ENCODE measurements around the gene MAPKBP1. TPM values are rescaled to one million over a fixed set of nuclear protein-coding genes. Genes with fewer than 3 reads are reported as not detected.

MAPKBP1 gene
- total RNA-seq, 1 experiment from 2014 or later, result 14.5 TPM

DNA sequence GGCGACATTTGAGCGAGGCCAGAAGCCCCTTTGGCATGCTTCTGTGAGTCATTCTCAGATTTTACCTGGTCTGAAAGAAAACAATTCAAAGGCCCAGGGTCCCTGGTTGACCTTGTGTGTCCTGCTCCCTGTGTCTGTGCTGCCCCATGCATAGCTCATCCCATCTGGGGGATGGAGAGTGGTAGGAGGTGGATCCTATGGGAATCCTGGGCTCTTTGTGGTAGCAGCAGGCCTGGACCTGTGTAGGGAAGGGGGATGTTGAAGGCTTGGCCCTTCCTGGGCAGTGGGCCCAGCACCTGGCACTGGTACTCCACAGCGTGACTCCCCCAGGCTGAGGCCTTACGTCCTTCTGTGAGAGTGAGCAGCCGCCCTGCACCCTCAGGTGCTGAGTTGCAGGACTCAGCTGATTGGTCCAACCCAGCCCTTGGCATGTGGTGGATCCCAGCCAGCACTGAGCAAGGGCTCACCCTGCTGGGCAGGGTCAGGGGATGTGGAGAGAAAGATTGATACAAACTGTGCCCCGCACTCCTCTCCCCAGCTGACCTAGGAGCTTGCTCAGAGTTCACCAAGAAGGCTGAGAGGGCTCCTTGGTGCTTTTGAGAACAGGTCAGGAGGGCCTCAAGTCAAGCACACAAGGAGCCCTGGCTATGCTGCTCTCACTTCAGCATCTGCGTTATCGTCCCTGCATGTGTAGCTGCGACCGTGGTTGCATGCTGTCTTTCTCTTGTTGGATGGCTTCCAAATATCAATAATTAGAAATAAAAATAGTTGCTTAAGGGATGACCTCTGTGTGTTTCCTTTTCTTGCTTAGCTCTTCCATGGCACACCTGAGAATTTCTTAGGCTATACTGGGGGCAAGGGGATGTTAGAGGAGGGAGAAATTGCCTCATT lies 32.3 kb downstream of the MAPKBP1 start:
- peak in 1 of 2 experiments; percentile 25 for DNase-seq
- Histone ChIP-seq H3K4me3 (no peak overlapping the region), H3K36me3 (0 out of 2 replicates have a peak, but pooled peaks cover 5% of the 10 kb centered on the region), H3K4me1 (peaks cover 5% of the 10 kb centered on the region; the same call in 1 of the 2 replicates), H3K27ac (no peak overlapping the region), H3K27me3 (no peaks in the 10 kb centered on the region), H3K9me3 (replicated peaks) (no peaks in the 10 kb centered on the region)

DNA sequence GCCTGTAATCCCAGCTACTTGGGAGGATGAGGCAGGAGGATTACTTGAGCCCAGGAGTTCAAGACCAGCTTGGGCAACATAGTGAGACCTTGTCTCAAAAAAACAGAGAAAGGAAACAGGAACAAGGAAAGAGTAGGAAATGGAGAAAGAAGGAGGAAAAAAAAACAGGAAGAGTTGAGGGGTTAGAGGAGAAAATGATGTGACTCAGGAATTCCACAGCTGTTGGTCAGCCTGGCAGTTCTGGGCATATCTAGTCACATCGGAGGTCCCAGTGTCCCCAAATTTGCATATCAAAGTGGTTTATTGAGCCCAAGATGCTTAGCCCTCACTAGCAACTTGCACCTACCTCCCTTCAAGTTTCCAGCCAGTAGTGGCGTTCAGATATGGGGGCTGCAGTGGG lies 34.8 kb downstream of the MAPKBP1 start:
- no peak overlapping the region for H3K4me3 ChIP-seq
- no peak for DNase-seq
- H3K9me3 ChIP-seq (replicated peaks), result no peaks in the 10 kb centered on the region
- no peaks in the 10 kb centered on the region for H3K27me3 ChIP-seq
- H3K4me1 ChIP-seq, result peaks cover 5% of the 10 kb centered on the region; the same call in 1 of the 2 replicates
- H3K27ac ChIP-seq, result no peak overlapping the region
- no peaks in the 10 kb centered on the region for H3K36me3 ChIP-seq

DNA sequence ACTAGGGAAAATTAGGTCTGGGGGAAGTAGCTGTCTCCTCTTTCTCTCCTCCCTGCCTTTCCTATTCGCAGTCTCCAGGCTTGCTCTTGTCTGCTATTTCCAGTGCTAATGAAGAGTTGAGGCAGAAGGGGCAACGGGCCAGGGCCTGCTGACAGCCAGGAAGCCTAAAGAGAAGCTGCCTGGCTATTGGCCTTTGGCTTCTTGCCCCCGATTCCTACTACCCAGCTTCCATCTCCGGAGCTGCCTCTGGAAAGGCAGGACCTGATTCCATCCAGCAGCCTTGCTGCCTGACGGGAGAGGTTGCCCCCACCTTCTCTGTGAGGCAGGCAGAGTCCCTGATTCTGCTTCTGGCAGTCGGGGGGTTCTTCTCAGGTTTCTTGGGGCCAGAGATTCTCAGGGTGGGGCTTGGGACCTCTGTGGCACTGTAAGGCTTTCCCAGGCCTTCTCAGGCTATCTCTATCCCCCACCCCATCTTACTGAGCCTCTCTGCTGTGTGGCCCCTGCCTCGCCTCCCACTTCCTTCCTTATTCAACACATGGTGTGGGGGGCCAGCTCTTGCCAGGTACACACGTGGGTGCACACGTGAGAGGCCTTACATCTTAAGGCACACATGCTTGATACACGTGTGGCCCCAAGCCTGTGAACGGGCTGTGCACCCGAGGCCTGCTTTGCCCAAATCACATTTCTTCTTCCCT lies 35.4 kb downstream of the MAPKBP1 start:
- Histone ChIP-seq H3K27me3 (no peaks in the 10 kb centered on the region), H3K36me3 (no peaks in the 10 kb centered on the region), H3K4me3 (no peak overlapping the region), H3K9me3 (replicated peaks) (no peaks in the 10 kb centered on the region), H3K4me1 (peaks cover 5% of the 10 kb centered on the region; the same call in 1 of the 2 replicates), H3K27ac (no peak overlapping the region)
- DNase-seq, result no peak

DNA sequence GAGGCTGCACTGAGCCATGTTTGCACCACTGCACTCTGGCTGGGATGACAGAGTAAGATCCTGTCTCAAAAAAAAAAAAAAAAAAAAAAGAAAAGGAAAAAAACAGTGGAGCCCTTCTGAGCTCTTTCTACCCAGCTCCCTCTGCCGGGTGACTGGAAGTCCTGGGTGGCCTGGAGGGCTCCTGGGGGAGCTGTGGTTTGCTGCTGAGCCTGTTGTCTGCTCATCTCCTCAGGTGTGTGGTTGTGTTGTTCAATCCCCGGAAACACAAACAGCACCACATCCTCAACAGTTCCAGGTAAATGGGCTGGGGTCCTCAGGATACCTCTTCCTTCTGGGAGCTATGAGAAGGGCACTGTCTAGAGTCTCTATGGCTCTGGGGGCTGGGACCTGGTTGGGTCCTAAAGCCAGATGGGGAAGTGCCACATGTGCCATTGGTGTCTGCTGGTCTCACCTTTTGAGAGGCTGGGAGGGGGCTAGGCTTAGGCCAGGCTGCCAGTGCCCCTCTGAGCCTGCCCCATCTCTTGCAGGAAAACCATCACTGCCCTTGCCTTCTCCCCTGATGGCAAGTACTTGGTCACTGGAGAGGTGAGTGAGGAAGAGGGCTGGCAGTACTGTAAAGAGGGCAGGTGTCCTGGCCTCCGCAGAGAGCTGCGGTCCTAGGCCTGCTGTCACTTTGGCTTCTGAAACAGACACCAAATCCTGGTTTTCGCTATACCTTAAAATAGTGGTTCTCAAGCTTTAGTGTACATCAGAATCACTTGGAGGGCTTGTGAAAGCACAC lies 36.6 kb downstream of the MAPKBP1 start:
- no peak for DNase-seq
- Histone ChIP-seq H3K36me3 (0 out of 2 replicates have a peak, but pooled peaks cover 1% of the 10 kb centered on the region), H3K27ac (no peak overlapping the region)

GRCh38 chr15:41811432-41812195 lies 37.3 kb downstream of the MAPKBP1 start:
- H3K4me3 ChIP-seq, result no peak overlapping the region
- H3K36me3 ChIP-seq, result 0 out of 2 replicates have a peak, but pooled peaks cover 4% of the 10 kb centered on the region
- no peaks in the 10 kb centered on the region for H3K9me3 ChIP-seq (replicated peaks)
- peak; percentile 81 to 89 for DNase-seq
- peaks cover 5% of the 10 kb centered on the region; the same call in 1 of the 2 replicates for H3K4me1 ChIP-seq
- no peak overlapping the region for H3K27ac ChIP-seq
- H3K27me3 ChIP-seq, result no peaks in the 10 kb centered on the region

More for the DNA sequence above, 36.6 kb downstream of the MAPKBP1 start:
- H3K4me3 ChIP-seq, result no peak overlapping the region
- H3K4me1 ChIP-seq, result peaks cover 5% of the 10 kb centered on the region; the same call in 1 of the 2 replicates
- no peaks in the 10 kb centered on the region for H3K27me3 ChIP-seq
- H3K9me3 ChIP-seq (replicated peaks), result no peaks in the 10 kb centered on the region

GRCh38 chr15:41812820-41813375 lies 38.6 kb downstream of the MAPKBP1 start:
- Histone ChIP-seq H3K36me3 (0 out of 2 replicates have a peak, but pooled peaks cover 4% of the 10 kb centered on the region), H3K4me3 (no peak overlapping the region), H3K9me3 (replicated peaks) (no peaks in the 10 kb centered on the region), H3K4me1 (peaks cover 5% of the 10 kb centered on the region; the same call in 1 of the 2 replicates), H3K27me3 (no peaks in the 10 kb centered on the region), H3K27ac (no peak overlapping the region)
- no peak for DNase-seq

DNA sequence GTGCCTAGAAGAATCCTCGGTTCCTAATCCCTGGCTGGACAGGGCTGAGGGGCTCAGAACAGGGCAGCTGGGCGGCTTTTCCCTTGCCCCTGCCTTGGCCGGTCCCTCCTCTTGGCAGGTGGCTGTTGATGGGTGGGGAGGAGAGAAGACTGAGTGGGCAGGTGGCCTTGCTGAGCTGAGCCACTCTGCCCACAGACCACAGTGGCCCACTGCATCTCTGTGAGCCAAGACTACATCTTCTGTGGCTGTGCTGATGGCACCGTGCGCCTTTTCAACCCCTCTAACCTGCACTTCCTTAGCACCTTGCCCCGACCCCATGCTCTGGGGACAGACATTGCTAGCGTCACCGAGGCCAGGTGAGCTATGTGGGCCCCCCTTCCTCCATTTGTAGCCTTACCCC lies 39.1 kb downstream of the MAPKBP1 start:
- no peaks in the 10 kb centered on the region for H3K9me3 ChIP-seq (replicated peaks)
- H3K27ac ChIP-seq, result no peak overlapping the region
- no peak for DNase-seq
- no peak overlapping the region for H3K4me3 ChIP-seq
- no peaks in the 10 kb centered on the region for H3K27me3 ChIP-seq
- H3K4me1 ChIP-seq, result peaks cover 5% of the 10 kb centered on the region; the same call in 1 of the 2 replicates
- H3K36me3 ChIP-seq, result peaks cover 7% of the 10 kb centered on the region

GRCh38 chr15:41814534-41814933 lies 40.2 kb downstream of the MAPKBP1 start:
- Histone ChIP-seq H3K36me3 (peaks cover 12% of the 10 kb centered on the region), H3K27me3 (no peaks in the 10 kb centered on the region), H3K4me1 (no peaks in the 10 kb centered on the region; the same call in 1 of the 2 replicates), H3K4me3 (no peak overlapping the region), H3K9me3 (replicated peaks) (no peaks in the 10 kb centered on the region), H3K27ac (no peak overlapping the region)
- DNase-seq, result no peak

GRCh38 chr15:41816788-41817187 lies 42.5 kb downstream of the MAPKBP1 start:
- DNase-seq, result no peak
- no peaks in the 10 kb centered on the region for H3K27me3 ChIP-seq
- peaks cover 12% of the 10 kb centered on the region for H3K36me3 ChIP-seq

GRCh38 chr15:41817327-41817726 lies 43.0 kb downstream of the MAPKBP1 start:
- H3K4me1 ChIP-seq, result no peaks in the 10 kb centered on the region
- H3K27ac ChIP-seq, result no peak overlapping the region
- H3K36me3 ChIP-seq, result peaks cover 12% of the 10 kb centered on the region
- H3K27me3 ChIP-seq, result no peaks in the 10 kb centered on the region
- no peak overlapping the region for H3K4me3 ChIP-seq
- H3K9me3 ChIP-seq (replicated peaks), result no peaks in the 10 kb centered on the region
- DNase-seq, result no peak

More at GRCh38 chr15:41816788-41817187, 42.5 kb downstream of the MAPKBP1 start:
- no peak overlapping the region for H3K27ac ChIP-seq
- no peaks in the 10 kb centered on the region for H3K9me3 ChIP-seq (replicated peaks)
- H3K4me1 ChIP-seq, result no peaks in the 10 kb centered on the region
- H3K4me3 ChIP-seq, result no peak overlapping the region

GRCh38 chr15:41817781-41818180 lies 43.5 kb downstream of the MAPKBP1 start:
- Histone ChIP-seq H3K9me3 (replicated peaks) (no peaks in the 10 kb centered on the region), H3K4me3 (no peak overlapping the region), H3K27ac (no peak overlapping the region), H3K27me3 (no peaks in the 10 kb centered on the region), H3K36me3 (peaks cover 12% of the 10 kb centered on the region), H3K4me1 (no peaks in the 10 kb centered on the region)
- DNase-seq, result no peak

GRCh38 chr15:41819455-41820050 lies 45.3 kb downstream of the MAPKBP1 start:
- Histone ChIP-seq H3K4me1 (no peaks in the 10 kb centered on the region), H3K36me3 (peaks cover 12% of the 10 kb centered on the region), H3K27me3 (no peaks in the 10 kb centered on the region), H3K4me3 (no peak overlapping the region), H3K27ac (no peak overlapping the region), H3K9me3 (replicated peaks) (no peaks in the 10 kb centered on the region)
- DNase-seq, result no peak

- Histone ChIP-seq H3K36me3 (peaks cover 10% of the 10 kb centered on the region), H3K27ac (no peak overlapping the region), H3K4me1 (no peaks in the 10 kb centered on the region)
These were observed 46.6 kb downstream of the MAPKBP1 start for GRCh38 chr15:41820791-41821423.

More at GRCh38 chr15:41820791-41821423, 46.6 kb downstream of the MAPKBP1 start:
- DNase-seq, result no peak
- Histone ChIP-seq H3K4me3 (no peak overlapping the region), H3K9me3 (replicated peaks) (no peaks in the 10 kb centered on the region), H3K27me3 (no peaks in the 10 kb centered on the region)

Data from SJCRH30 (cell line).